GM21447 (cell line): ENCODE data around the gene EXOC3.
"Not testable (repeated sequence)": the region's sequence is repeated elsewhere in the genome, so short reads cannot be mapped to it uniquely, and the experiment has no call there.

Experiments
- ATAC-seq: cut with Tn5 transposase; IDR thresholded peaks from one replicate; pipeline ENCODE4 v1.9.1; 2021; ENCODE audit not compliant: unreplicated experiment

EXOC3 gene

GRCh38 chr5:484556-484955, 41.6 kb downstream of the EXOC3 start:
- no peak for ATAC-seq

GRCh38 chr5:485113-485945, 42.4 kb downstream of the EXOC3 start:
- no peak for ATAC-seq

DNA sequence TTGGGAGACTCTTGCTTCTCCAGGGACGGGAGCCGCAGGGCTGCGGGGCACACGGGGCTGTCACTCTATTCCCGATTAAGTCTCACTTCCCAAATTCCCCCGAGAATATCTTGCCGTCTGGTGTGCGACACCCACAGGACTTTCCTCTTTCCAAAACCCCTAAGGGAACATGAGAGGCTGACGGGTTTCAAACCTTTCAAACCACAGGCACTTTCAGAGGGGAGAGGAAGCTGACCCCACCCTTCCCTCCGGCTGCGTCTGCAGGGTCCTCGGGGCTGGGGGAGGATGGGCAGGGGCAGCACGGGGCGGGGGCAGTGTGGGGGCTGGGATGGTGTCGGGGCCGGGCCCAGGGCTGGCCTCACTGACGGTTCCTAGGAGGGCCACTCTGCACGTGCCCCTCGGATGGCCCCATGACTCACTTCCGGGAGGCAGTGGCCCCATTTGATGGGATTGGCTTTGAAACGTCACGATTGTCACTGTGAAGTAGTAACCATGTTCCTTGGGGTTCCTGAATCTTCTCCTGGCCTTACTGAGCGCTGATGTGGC, 43.0 kb downstream of the EXOC3 start:
- no peak for ATAC-seq

DNA sequence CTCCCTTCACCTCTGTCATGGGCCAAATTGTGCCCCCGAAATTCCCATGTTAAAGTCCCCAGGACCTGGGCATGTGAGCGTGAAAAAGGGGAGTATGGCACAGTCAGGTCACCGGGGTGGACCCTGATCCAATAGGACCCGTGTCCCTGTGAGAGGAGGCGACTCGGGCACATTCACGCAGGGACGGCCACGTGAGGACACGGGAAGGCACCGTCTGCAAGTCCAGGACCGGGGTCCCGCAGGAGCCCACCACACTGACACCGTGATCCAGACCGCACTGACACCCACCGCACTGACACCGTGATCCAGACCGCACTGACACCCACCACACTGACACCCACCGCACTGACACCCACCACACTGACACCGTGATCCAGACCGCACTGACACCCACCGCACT, 43.6 kb downstream of the EXOC3 start:
- not testable (repeated sequence) for ATAC-seq

DNA sequence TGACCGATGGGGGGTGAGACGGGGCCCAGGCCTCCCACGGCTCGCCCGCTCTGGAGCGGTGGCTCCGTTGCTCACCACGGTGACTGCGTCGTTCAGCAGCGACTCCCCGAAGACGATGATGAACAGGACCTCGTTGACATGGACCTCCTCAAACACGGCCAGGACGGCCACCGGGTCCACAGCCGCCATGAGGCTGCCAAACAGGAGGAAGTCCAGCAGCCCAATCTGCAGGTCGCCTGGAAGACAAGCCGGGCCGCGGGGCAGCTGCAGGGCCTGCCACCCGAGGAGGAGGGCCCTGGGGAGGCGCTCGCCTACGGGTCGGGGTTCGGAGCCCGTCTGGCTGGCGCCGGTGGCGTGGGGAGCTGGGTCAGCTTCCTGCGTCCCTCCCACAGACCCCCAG, 45.3 kb downstream of the EXOC3 start:
- no peak for ATAC-seq

DNA sequence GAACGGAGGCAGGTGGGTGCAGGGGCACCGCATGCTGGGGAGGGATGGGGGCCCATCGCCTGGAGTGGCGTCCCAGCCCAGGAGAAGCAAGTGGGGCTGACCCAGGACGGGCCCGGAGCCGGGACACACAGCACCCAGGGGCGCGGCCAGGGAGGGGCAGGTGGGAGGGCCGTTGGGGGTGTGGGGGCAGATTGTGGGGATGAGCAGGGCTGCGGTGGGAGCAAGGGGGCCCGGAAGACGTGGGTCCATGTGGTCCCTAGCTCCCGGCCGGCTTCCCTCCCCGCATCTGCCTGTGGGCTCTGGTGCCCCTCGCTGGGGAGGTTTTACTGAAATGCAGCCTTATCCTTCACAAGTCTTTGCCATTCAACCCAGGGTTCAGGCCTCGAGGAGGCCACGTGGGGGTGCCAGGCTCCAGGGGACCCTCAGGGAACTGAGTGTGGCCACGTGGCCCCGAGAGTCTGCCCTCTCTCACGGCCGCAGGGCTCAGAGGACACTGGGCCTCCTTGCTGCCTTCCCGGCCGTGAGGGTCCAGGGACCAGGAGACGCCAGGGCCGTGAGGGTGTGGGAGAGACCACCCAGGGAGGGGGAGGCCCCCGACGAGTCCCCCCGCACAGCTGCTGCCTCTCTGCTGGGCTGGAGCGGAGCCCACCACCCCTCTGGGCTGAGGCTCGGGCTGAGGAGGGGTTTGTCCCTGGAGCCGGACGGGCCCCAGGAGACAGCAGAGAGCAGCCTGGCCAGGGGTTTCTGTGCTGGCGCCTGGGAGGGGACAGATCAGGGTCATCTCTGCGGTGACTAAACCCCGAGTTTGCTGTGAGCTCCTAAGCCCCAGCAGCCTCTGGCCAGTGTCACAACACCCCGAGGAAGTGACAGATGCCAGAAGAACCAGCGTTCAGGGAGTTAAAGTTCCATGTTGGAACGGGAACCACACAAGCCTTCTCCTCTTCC, 46.0 kb downstream of the EXOC3 start:
- no peak for ATAC-seq

- no peak for ATAC-seq
These were observed 46.7 kb downstream of the EXOC3 start for GRCh38 chr5:489689-490080.

DNA sequence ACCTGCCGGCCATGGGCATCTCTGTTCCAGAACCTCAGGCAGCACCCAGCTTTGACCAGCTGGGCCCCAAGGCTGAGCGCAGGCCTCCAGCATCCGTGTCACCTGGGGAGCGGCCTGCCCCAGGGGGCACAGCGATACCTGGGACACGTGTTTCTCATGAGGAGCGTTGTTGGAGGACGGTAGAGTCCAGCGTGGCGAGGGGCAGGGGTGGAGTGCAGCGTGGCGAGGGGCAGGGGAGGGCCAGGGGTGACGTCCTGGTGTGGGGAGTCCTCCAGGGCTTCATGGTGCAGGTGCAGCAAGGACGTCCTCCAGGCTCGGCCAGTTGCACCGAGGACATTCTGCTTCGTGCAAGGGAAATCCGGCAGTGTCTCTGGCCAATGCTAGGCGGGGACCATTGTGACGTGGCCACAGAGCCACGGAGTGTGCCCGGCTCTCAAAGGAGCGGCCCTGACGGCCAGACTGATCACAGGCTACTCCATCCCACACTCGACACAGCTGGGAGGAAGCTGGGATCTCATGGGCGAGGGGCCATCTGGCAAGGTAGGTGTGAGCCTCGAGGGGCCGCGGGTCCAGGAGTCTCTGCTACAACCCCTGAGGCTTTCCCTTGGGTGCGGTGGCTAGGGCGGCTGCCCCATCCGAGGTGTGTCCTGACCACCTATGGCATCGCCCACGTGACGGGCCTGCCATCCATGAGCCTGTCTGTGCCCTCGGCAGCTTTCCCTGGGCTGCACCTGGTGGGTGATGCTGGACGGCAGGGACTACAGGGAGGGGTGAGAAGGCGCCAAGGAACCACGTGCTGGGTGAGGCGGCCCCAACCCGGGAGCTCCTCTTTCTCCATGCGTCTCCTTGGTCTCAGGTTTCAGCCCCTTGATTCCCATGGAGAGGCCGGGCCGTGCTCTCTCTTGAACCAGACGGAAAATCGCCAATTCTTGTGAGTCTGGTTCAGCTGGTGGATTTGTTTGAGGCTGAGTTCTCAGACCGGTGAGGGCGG, 47.4 kb downstream of the EXOC3 start:
- ATAC-seq: no peak

DNA sequence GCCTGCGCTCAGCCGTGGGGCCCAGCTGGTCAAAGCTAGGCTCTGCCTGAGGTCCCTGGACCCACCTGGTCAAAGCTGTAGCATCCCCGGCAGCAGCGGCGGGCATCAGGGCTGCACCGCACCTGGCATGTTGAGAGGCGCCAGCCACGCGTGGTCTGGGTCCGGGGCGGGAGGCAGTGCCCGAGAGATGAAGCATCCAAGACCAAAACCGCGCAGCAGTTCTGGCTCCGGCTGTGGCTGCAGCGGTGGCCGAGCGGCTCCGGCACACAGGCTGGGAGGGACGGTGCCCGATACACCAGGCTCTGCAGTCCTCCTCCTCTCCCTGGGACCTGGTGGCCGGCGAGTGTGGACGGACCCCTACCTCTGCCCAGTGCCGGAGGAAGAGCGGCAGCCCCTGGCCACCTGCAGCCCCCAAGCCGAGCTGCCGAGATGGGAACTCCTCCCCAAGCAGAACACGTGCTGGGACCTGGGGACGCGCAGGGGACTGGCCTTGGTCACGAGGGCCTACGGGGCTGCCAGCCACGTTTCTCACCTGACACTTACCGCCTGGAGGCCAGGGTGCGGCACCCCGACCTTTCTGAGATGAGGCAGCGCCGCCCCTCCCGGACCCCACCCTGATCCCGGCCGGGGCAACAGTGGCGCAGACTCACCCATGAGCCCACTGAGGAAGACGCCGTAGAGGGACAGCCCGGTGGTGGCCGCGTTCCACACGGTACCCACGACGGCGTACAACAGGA, 48.3 kb downstream of the EXOC3 start:
- ATAC-seq: no peak

GRCh38 chr5:491856-492155, 48.8 kb downstream of the EXOC3 start:
- ATAC-seq: no peak

- ATAC-seq: no peak
These were observed 49.4 kb downstream of the EXOC3 start for GRCh38 chr5:492314-492893.

DNA sequence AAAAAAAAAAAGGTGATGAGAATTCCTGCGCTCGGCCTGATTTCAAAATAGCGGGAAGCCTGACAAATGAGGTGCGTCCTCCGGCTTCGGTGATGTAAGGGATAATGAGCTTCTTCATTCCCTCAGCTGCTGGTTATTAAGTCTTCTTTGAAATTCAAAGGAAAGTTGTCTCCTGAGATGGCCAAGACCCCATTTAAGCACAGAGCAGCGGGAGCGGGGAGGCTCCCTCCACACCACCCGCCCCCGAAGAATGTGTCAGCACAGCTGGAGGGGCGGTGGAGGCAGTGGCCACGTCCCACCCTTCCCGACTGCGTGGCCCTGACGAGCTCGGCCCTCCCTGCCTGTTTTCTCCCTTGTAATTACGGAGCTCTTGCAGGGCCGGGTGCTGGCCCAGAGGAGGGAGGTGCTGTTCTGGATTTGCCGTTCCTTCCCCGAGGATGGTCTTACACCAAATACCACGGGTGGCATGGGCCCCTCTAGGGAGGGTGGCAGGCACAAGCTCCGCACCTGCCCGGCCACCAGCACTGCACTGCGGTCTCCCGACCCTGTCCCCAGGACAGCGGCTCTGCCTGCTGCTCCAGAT, 50.2 kb downstream of the EXOC3 start:
- no peak for ATAC-seq

DNA sequence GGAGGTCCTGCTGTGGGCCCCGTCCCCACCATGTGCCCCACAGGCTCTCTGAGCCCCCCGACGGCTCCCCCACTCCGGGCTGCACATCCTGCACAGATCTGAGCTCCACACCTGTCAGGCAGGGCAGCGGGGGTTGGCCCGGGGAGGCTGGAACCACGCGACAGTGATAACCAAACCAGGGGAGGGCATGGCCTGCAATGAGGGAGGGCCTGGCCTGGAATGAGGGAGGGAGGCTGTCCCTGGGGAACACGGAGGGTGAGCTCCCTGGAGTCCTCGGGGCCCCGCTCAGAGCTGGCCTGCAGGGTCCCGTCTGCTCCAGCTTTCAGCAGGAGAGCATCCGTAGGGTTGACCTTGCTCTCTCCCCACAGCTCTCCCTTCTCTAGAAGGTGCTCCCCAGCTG, 50.8 kb downstream of the EXOC3 start:
- no peak for ATAC-seq

DNA sequence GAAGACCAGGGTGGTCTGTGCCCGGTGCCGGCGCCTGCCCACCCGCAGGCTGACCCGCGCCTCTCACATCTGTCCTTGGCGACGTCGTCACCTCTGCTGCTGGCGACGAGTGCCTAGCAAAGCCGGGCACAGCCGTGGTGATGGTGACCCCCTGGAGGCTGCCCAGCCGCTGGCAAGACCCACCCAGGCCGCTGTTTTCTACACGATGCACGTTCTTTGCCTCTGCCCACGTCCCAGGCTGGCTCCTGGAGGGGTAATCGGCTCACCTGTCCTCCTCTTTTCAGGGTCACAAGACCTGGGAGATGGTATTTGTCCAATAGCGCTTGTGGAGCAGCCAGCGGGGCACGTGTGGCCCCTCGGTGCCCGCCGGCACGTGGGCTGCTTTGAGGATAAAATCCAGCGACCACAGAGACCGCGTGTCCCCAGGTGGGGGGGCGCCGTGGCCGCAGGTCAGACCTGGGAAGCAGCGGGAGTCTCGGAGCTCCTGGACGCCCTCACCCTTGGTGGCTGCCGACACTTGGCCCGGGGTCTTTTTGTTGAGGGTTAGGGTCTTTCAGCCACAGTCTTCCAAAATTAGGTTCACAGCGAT, 51.8 kb downstream of the EXOC3 start:
- ATAC-seq: no peak

DNA sequence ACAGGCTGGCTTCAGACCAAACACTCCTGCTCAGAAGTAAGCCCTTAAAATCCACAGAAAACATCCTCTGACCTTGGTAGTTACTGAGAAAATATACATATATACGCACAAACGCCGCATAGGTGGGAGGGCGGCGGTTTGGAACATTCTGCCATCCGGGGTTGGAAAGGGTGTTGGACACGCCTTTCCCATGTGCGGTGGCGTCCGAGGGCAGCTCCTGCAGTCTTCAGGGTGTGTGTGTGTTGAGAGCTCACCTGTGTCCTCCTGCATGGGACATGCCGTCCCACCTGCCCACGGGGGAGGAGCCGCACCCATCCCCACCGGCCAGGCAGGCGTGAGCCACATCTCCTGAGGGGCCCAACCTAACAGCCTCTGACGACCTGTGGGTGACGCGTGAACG, 53.1 kb downstream of the EXOC3 start:
- no peak for ATAC-seq

DNA sequence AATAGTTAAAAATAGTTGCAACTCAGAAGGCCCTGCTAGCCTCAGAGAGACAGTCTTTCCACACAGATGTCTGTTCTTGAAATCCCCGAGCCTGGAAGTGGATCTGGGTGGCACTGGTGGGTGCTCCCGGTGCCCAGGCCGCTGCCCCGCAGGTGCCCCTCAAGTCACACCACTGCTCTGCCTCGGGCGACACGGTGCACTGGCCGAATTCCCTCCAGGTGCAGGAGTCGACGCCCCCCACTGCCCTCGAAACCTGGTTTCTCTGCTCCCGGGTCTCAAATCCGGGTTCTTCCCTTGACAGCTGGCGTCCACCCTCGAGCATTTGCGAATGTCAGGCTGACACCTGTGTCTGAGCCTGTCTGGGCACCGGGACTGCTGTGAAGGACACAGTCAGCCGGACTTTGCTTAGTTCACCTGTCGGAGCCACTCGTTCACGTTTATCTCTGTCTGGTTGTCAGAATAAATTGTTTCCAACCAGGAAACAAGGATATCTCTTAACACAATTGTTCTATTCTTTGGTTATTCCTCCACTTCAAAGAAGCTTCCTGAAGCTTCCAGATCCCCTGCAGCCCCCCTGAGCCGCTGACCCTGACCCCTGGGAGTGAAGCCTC, 54.2 kb downstream of the EXOC3 start:
- ATAC-seq: no peak

DNA sequence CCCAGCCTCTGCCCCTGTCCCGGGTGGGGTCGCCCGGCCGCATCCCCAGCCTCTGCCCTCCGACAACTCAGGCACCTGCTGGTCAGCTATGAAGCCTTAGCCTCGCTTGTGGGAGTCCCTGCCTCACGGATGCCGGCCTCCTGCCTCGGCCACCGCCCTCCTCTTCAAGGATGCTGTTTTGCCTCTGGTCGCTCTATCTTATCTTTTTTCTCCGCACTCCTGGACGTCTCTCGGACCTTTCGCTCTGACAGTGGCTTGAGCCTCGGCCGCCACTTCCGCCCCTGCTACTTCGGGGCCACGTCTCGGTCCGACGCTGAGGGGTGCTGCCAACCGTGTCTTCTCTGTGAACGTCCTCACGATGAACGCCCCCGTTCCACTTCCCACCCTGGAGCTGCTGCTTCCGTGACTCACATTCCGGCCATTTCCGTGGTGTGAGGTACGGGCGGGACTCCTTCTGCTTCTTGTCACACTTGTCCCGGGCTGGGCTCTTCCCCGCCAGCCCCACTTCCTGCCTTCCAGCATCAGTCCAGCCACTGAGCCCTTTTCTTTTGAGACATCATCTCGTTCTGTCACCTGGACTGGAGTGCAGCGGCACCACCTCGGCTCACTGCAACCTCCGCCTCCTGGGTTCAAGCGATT, 55.0 kb downstream of the EXOC3 start:
- ATAC-seq: no peak
